Measurements from ENCODE around the gene MYO18B. TPM values are rescaled to one million over a fixed set of nuclear protein-coding genes. Genes with fewer than 3 reads are reported as not detected.

Gene MYO18B
- total RNA-seq, 1 donor from 2014 or later = not detected

DNA sequence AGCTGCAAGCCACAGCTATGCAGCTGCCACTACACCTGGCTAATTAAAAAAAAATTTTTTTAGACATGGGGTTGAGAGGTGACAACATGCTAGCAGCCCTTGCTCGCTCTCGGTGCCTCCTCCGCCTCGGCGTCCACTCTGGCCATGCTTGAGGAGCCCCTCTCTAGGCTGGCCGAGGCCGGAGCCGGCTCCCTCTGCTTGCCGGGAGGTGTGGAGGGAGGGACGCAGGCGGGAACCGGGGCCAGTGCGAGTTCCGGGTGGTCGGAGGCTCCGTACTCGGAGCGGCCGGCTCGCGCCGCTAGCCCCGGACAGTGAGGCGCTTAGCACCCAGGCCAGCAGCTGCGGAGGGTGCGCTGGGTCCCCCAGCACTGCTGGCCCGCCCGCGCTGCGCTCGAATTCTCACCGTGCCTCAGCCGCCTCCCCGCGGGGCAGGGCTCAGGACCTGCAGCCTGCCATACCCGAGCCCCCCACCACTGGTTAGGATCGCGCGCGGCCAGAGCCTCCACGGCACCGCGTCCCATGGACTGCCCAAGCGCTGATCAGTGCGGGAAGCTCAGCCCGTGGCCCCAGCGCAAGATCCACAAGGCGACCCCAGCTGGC, 10.7 kb downstream of the MYO18B start:
- Histone ChIP-seq H3K27ac (no peak overlapping the region), H3K4me1 (no peaks in the 10 kb centered on the region), H3K9me3 (no peaks in the 10 kb centered on the region), H3K4me3 (no peak overlapping the region), H3K27me3 (no peaks in the 10 kb centered on the region), H3K36me3 (no peaks in the 10 kb centered on the region)
- TF ChIP-seq POLR2AphosphoS5 (IDR thresholded peaks at IDR 0.05; ENCODE audit: insufficient read depth in 1 of 2, low read depth in 1 of 2) (no peak), POLR2A (IDR thresholded peaks at IDR 0.05) (no peak), CTCF (IDR thresholded peaks at IDR 0.05) (no peak)
- intact Hi-C loops (cut with DNase I) = no loop called here
- DNase-seq (ENCODE audit: extremely low spot score in 2 of 2) = no peak

- H3K9me3 ChIP-seq = no peaks in the 10 kb centered on the region
- intact Hi-C loops (cut with DNase I) = no loop called here
- no peak overlapping the region for H3K4me3 ChIP-seq
- H3K4me1 ChIP-seq = no peaks in the 10 kb centered on the region
- no peaks in the 10 kb centered on the region for H3K27me3 ChIP-seq
- DNase-seq (ENCODE audit: extremely low spot score in 2 of 2) = no peak
- H3K27ac ChIP-seq = no peak overlapping the region
- TF ChIP-seq POLR2AphosphoS5 (IDR thresholded peaks at IDR 0.05; ENCODE audit: insufficient read depth in 1 of 2, low read depth in 1 of 2) = no peak
- no peak for TF ChIP-seq POLR2A (IDR thresholded peaks at IDR 0.05)
- no peak for TF ChIP-seq CTCF (IDR thresholded peaks at IDR 0.05)
- no peaks in the 10 kb centered on the region for H3K36me3 ChIP-seq
Measured at GRCh38 chr22:25753252-25753651, 11.3 kb downstream of the MYO18B start.

GRCh38 chr22:25754527-25755202, 12.7 kb downstream of the MYO18B start:
- Histone ChIP-seq H3K27ac (no peak overlapping the region), H3K36me3 (no peaks in the 10 kb centered on the region), H3K4me3 (no peak overlapping the region), H3K4me1 (no peaks in the 10 kb centered on the region), H3K27me3 (no peaks in the 10 kb centered on the region), H3K9me3 (no peaks in the 10 kb centered on the region)
- DNase-seq (ENCODE audit: extremely low spot score in 2 of 2) = no peak
- TF ChIP-seq POLR2AphosphoS5 (IDR thresholded peaks at IDR 0.05; ENCODE audit: insufficient read depth in 1 of 2, low read depth in 1 of 2) = peak in 1 of 2 donors; percentile 55
- no peak for TF ChIP-seq CTCF (IDR thresholded peaks at IDR 0.05)
- intact Hi-C loops (cut with DNase I) = no loop called here

GRCh38 chr22:25757686-25758085, 15.7 kb downstream of the MYO18B start:
- H3K9me3 ChIP-seq = no peaks in the 10 kb centered on the region
- no peaks in the 10 kb centered on the region for H3K4me1 ChIP-seq
- intact Hi-C loops (cut with DNase I) = no loop called here
- no peak overlapping the region for H3K27ac ChIP-seq
- no peaks in the 10 kb centered on the region for H3K27me3 ChIP-seq
- H3K4me3 ChIP-seq = no peak overlapping the region
- H3K36me3 ChIP-seq = no peaks in the 10 kb centered on the region
- DNase-seq (ENCODE audit: extremely low spot score in 2 of 2) = no peak
- TF ChIP-seq CTCF (IDR thresholded peaks at IDR 0.05) = no peak
- no peak for TF ChIP-seq POLR2AphosphoS5 (IDR thresholded peaks at IDR 0.05; ENCODE audit: insufficient read depth in 1 of 2, low read depth in 1 of 2)

DNA sequence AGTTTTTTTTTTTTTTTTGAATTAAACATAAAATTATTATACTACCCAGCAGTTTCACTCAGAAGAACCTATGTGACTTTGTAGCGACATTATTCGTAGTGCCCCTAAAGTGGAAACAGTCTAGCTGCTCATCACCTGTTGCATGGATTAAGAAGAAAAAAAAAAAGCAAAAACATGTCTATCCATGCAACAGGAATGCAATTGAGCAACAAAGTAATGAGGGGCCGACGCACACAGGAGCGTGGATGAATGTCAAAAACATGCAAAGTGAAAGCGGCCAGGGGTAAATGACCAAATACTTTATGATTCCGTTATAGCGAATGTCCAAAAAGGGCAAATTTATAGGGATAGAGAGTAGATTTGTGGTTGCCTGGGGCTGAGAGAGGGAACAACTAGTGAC, 16.3 kb downstream of the MYO18B start:
- Histone ChIP-seq H3K27me3 (no peaks in the 10 kb centered on the region), H3K9me3 (no peaks in the 10 kb centered on the region), H3K27ac (no peak overlapping the region), H3K4me3 (no peak overlapping the region), H3K4me1 (no peaks in the 10 kb centered on the region), H3K36me3 (no peaks in the 10 kb centered on the region)
- intact Hi-C loops (cut with DNase I) = no loop called here
- DNase-seq (ENCODE audit: extremely low spot score in 2 of 2) = no peak
- TF ChIP-seq POLR2AphosphoS5 (IDR thresholded peaks at IDR 0.05; ENCODE audit: insufficient read depth in 1 of 2, low read depth in 1 of 2) (no peak), POLR2A (IDR thresholded peaks at IDR 0.05) (no peak), CTCF (IDR thresholded peaks at IDR 0.05) (no peak)

Data from vagina (tissue), 2 donors.